PC-3 (cell line): ENCODE measurements around the gene ICA1L.

Source experiments
- EZH2 ChIP-seq: fragments of 300-600 bp; sonication (generic); IDR thresholded peaks from one replicate; pipeline ENCODE4 v1.6.1; 2017; ENCODE audit warnings: antibody characterized with exemption, mild to moderate bottlenecking, low read length; ENCODE audit not compliant: unreplicated experiment
- TF ChIP-seq, protein P1 (sequence below): fragments of 300-600 bp; sonication (generic); conservative IDR thresholded peaks from 2 replicates; pipeline ENCODE4 v1.5.1; 2017; ENCODE audit warnings: antibody characterized with exemption, low read depth, mild to moderate bottlenecking, low read length

DNA sequence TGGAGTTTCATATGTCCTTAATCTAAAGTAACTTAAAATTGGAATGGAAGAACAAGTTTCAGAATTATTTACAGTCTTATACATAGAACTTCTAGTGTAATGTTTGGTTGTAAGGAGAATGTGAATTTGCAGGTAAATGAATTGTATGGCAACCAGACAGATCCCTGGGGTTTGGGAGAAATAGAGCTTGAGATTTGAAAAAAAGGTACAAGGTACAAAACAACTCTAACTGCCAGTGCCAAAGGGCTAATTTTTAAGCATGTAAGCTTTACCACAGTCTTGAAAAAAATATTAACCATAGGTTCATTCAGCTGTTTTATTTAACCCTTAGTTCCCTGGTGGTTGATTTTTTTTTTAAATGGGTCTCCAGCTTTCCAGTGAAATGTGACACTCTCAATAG, 103.3 kb downstream of the ICA1L start:
- no peak for TF ChIP-seq EZH2
- TF ChIP-seq, protein P1, sequence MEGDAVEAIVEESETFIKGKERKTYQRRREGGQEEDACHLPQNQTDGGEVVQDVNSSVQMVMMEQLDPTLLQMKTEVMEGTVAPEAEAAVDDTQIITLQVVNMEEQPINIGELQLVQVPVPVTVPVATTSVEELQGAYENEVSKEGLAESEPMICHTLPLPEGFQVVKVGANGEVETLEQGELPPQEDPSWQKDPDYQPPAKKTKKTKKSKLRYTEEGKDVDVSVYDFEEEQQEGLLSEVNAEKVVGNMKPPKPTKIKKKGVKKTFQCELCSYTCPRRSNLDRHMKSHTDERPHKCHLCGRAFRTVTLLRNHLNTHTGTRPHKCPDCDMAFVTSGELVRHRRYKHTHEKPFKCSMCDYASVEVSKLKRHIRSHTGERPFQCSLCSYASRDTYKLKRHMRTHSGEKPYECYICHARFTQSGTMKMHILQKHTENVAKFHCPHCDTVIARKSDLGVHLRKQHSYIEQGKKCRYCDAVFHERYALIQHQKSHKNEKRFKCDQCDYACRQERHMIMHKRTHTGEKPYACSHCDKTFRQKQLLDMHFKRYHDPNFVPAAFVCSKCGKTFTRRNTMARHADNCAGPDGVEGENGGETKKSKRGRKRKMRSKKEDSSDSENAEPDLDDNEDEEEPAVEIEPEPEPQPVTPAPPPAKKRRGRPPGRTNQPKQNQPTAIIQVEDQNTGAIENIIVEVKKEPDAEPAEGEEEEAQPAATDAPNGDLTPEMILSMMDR = no peak
